ENCODE measurements around the gene HADHB.

HADHB gene

DNA sequence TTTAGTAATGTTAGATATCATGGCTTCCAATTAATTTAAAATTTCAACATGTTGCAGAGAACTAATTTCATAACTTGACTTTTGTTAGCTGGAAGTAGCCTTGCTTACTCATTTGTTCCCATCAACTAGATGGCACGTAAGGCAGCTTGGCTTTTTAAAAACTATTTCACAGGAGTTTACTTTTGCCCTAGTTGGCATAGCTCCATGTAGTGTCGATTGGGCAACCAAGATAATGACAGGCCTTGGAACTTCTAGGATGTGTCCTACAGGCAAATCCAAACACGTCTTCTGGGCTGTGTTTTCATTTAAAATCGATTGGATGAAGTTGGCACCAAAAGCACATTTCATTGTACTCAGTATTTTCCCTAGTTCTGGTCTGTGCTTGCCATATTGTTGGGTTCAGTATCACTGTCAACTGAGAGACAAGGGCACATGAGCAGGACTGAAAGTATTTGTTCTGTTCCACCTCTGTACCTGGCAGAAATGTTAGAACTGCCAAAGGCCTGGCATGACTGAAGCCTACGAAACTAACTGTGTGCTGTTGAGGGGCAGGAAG lies 29.4 kb downstream of the HADHB start:
- DNase-seq (ENCODE audit: low read depth): peak; percentile 99
- peak overlapping the region; percentile 9 for H3K4me3 ChIP-seq (replicated peaks; ENCODE audit: low read depth, low read length)
- TF ChIP-seq, protein P1, sequence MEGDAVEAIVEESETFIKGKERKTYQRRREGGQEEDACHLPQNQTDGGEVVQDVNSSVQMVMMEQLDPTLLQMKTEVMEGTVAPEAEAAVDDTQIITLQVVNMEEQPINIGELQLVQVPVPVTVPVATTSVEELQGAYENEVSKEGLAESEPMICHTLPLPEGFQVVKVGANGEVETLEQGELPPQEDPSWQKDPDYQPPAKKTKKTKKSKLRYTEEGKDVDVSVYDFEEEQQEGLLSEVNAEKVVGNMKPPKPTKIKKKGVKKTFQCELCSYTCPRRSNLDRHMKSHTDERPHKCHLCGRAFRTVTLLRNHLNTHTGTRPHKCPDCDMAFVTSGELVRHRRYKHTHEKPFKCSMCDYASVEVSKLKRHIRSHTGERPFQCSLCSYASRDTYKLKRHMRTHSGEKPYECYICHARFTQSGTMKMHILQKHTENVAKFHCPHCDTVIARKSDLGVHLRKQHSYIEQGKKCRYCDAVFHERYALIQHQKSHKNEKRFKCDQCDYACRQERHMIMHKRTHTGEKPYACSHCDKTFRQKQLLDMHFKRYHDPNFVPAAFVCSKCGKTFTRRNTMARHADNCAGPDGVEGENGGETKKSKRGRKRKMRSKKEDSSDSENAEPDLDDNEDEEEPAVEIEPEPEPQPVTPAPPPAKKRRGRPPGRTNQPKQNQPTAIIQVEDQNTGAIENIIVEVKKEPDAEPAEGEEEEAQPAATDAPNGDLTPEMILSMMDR (IDR thresholded peaks at IDR 0.05; ENCODE audit: low read length, missing control alignments): no peak

DNA sequence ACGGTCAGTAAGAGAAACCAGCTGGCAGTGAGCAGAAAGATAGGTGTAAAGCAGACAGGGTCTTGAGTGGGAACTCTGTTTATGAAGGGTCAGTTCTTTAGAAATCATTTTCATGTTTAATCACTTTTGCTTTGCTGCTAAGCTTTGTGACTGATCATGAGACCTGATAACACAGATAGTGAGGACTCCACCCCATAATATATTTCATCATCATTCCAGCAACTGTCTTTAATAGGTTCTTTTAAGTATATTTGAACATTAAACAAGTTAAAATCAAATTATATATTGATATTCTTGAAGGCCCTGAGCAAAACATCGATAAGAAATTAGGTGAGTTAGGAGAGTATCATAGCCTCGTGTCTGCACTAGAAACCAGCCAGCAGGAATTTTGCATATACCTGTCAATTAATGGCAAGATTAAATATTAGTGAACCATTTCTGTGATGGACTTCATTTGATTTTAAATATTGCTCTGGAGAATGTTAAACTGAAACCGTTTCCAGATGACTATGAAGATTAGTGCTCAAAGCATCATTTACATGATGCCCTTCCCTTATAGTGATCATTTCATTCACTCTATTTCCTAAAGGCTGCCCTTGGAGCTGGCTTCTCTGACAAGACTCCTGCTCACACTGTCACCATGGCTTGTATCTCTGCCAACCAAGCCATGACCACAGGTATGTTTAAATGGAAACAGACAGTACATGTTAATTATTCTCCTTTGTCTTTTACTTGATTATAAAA lies 31.9 kb downstream of the HADHB start:
- H3K4me3 ChIP-seq (replicated peaks; ENCODE audit: low read depth, low read length): no peak overlapping the region
- DNase-seq (ENCODE audit: low read depth): no peak
- TF ChIP-seq, protein P1 (IDR thresholded peaks at IDR 0.05; ENCODE audit: low read length, missing control alignments): no peak

DNA sequence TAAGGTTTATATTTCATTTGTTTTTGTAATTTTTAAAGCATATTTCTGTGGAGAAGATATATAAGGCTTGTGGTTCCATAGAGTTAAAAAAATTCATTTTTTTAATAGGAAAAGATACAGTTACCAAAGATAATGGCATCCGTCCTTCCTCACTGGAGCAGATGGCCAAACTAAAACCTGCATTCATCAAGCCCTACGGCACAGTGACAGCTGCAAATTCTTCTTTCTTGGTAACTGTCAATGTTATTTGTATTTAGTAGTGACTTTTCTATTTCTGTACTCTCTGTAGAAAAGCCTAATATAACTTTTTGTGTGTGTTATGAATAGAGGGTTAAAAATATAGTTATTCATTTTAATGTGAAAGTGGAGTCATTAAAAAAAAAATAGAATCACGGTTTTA lies 35.1 kb downstream of the HADHB start:
- DNase-seq (ENCODE audit: low read depth): no peak
- H3K4me3 ChIP-seq (replicated peaks; ENCODE audit: low read depth, low read length): no peak overlapping the region
- TF ChIP-seq, protein P1 (IDR thresholded peaks at IDR 0.05; ENCODE audit: low read length, missing control alignments): no peak

DNA sequence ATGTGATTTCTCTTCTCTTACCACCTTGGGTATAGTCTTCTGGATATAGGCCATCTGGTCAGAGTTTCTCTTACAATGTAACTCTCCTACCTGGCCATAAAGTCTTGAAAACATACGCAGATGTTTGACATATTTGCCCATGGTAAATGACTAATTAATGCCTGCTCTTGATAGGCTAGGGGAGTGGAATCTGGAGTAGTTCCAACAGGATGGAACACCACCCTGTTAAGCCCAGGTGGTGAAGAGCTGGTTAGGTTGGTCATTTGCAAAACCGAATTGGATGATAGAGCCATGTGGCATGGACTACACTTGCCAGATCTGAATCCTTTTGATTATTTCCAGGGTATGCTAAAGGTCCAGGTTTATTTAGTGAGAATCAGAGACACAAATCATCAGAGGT lies 36.5 kb downstream of the HADHB start:
- no peak for DNase-seq (ENCODE audit: low read depth)
- no peak overlapping the region for H3K4me3 ChIP-seq (replicated peaks; ENCODE audit: low read depth, low read length)
- TF ChIP-seq, protein P1 (IDR thresholded peaks at IDR 0.05; ENCODE audit: low read length, missing control alignments): no peak

DNA sequence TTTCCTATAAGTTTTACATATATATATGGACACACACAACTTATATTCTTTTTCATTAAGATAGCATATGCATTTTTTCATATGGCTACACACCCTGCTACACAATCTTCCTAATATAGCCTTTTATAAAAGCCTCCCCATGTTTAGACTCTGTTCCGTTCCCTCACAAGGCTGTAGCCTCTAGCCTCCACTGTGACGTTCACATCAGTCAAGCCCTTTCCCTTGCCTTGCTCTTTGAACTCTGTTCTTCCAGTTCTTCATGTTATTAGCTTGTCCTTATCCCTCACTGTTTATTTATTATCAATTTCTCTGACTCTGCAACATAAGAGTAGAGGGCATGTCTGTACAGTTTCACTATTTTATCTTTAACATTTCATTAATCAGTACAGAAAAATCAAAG lies 38.9 kb downstream of the HADHB start:
- no peak for DNase-seq (ENCODE audit: low read depth)
- H3K4me3 ChIP-seq (replicated peaks; ENCODE audit: low read depth, low read length): no peak overlapping the region
- TF ChIP-seq, protein P1 (IDR thresholded peaks at IDR 0.05; ENCODE audit: low read length, missing control alignments): no peak

DNA sequence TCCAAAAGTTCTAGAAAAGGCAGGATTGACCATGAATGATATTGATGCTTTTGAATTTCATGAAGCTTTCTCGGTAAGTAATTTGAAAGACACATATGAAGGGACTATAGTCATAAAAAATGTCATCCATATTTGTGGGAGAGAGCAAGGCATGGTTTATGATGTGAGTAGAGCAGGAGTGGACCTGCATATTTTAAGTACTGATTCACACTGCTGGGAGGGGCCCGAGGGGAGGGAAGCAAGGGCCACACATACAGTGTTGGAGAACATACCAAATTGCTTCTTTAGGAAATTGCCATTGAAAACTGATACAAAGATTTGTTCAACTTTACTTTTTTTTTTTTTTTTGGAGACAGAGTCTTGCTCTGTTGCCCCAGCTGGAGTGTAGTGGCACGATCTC lies 39.4 kb downstream of the HADHB start:
- DNase-seq (ENCODE audit: low read depth): peak; percentile 26
- no peak overlapping the region for H3K4me3 ChIP-seq (replicated peaks; ENCODE audit: low read depth, low read length)
- TF ChIP-seq, protein P1 (IDR thresholded peaks at IDR 0.05; ENCODE audit: low read length, missing control alignments): no peak

DNA sequence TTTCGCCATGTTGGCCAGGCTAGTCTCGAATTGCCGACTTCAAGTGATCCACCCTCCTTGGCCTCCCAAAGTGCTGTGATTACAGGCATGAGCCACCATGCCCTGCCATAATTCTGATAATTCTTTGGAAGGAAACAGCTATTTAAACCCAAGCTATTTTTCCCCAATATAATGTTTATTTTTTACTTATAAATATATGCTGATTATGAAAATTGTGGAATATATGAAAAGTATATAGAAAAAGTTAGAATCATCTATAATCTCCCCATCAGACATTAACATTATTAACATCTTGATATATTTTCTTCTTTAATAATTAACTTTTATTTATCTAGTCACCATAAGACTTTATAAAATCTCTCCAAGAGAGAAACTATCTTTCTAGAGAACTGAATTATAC lies 41.2 kb downstream of the HADHB start:
- no peak for DNase-seq (ENCODE audit: low read depth)
- H3K4me3 ChIP-seq (replicated peaks; ENCODE audit: low read depth, low read length): no peak overlapping the region
- TF ChIP-seq, protein P1 (IDR thresholded peaks at IDR 0.05; ENCODE audit: low read length, missing control alignments): no peak

Measured in fibroblast of pulmonary artery (primary cell).